Esophagus muscularis mucosa (tissue), 4 donors: ENCODE data around the gene JAKMIP1. TPM values are rescaled to one million over a fixed set of nuclear protein-coding genes. Genes with fewer than 3 reads are reported as not detected.

Experiments
- DNase-seq: peaks from one replicate; pipeline ENCODE4 v3.0.0-alpha.2; 2017; ENCODE audit errors: extremely low spot score
- H3K27ac ChIP-seq, 4 donors: fragments of 200-600 bp; sonication (generic); replicated peaks in 1 of 4; 1 replicate in 3 of 4; 2 replicates in 1 of 4; pipeline ENCODE4 v1.5.1; 2016 to 2019; ENCODE audit warnings: mild to moderate bottlenecking in 1 of 4
- H3K27me3 ChIP-seq, 4 donors: fragments of 200-600 bp; sonication (generic); one replicate each; pipeline versions ENCODE4 v1.5.1 to v1.6.0; 2016 to 2019
- H3K36me3 ChIP-seq, 4 donors: fragments of 200-600 bp; sonication (generic); one replicate each; pipeline ENCODE4 v1.5.1; 2016 to 2019
- H3K4me1 ChIP-seq, 4 donors: fragments of 200-600 bp; sonication (generic); one replicate each; pipeline ENCODE4 v1.5.1; 2016 to 2019
- H3K4me3 ChIP-seq, 4 donors: fragments of 200-600 bp; sonication (generic); 1 replicate in 2 of 4; 2 replicates in 2 of 4; pipeline ENCODE4 v1.5.1; 2016 to 2019; ENCODE audit warnings: mild to moderate bottlenecking in 4 of 4, moderate library complexity in 1 of 4
- H3K9me3 ChIP-seq, 4 donors: fragments of 200-600 bp; sonication (generic); 1 replicate in 3 of 4; 2 replicates in 1 of 4; pipeline ENCODE4 v1.5.1; 2016 to 2019
- EP300 ChIP-seq: sonication (generic); formaldehyde crosslinking; IDR thresholded peaks from one replicate; pipeline ENCODE4 v1.6.1; 2017; ENCODE audit warnings: antibody characterized with exemption
- POLR2A ChIP-seq: fragments of 450-650 bp; IDR thresholded peaks from one replicate; pipeline ENCODE4 v1.6.1; 2017; ENCODE audit warnings: antibody characterized with exemption, moderate library complexity, mild to moderate bottlenecking, low read depth
- POLR2AphosphoS5 ChIP-seq, 2 donors: sonication (generic); formaldehyde crosslinking; IDR thresholded peaks; one replicate each; pipeline ENCODE4 v1.6.1; 2017; ENCODE audit warnings: antibody characterized with exemption in 2 of 2
- WGBS: methylation state at CpG from one replicate; pipeline ENCODE4 v1.1.5; 2018; 5-methylcytosine and 5-hydroxymethylcytosine counted together
- intact Hi-C: fragments of 100-400 bp; cut with DNase I; formaldehyde crosslinking; loops from one replicate; pipeline ENCODE4 v1.15.1; 2023
- total RNA-seq, 4 donors: library from RNA; depleted of rRNA; stranded (reverse); fragments of >200 nt; gene quantifications; one replicate each; pipeline versions ENCODE4 v1.1.0 to v1.2.1, GENCODE V29; 2016
- TF ChIP-seq, protein P1 (sequence below), 3 experiments: fragments of 200-600 bp in 2 of 3; fragments of 450-650 bp in 1 of 3; sonication (generic) in 2 of 3; IDR thresholded peaks; one replicate each; pipeline ENCODE4 v1.5.1; 2017 to 2019; ENCODE audit warnings: antibody characterized with exemption in 3 of 3, mild to moderate bottlenecking in 2 of 3, moderate library complexity in 1 of 3

JAKMIP1 gene
- total RNA-seq, 4 donors from 2014 or later: 0.57 to 2.8 (median 0.91) TPM

DNA sequence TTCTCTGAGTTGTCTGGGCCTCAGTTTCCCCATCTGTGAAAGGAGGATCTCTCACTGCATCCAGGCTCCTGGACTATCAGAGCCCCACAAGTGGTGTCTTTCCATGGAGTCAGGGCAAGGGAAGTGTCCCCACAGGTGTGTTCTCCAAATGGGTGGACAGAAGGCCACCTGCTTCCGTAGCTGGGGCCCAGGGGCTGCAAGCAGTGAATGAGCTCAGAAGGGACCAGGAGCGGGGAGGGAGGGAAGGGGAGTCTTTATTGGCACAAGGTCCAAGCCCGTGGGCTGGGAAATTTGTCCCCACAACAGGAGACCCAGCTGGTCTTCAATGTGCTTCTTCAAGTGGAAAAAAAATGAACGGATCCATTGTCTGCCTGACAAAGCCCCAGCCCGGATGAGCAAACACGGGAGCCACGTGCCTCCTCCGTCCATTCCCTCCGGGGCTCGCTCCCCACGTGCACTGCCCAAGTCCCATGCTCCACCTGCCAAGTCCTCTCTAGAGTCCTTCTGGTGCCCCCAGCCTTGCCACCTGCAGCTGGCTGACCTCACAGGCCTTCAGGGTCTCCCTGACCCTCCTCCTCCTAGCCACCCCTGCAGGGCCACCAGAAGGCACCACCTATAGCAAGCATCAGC is 72.0 kb downstream of the JAKMIP1 start:
- intact Hi-C loops: no loop called here
- no peak for TF ChIP-seq POLR2AphosphoS5 (IDR thresholded peaks at IDR 0.05)
- no peak for TF ChIP-seq POLR2A
- no peak for TF ChIP-seq EP300
- TF ChIP-seq, protein P1, sequence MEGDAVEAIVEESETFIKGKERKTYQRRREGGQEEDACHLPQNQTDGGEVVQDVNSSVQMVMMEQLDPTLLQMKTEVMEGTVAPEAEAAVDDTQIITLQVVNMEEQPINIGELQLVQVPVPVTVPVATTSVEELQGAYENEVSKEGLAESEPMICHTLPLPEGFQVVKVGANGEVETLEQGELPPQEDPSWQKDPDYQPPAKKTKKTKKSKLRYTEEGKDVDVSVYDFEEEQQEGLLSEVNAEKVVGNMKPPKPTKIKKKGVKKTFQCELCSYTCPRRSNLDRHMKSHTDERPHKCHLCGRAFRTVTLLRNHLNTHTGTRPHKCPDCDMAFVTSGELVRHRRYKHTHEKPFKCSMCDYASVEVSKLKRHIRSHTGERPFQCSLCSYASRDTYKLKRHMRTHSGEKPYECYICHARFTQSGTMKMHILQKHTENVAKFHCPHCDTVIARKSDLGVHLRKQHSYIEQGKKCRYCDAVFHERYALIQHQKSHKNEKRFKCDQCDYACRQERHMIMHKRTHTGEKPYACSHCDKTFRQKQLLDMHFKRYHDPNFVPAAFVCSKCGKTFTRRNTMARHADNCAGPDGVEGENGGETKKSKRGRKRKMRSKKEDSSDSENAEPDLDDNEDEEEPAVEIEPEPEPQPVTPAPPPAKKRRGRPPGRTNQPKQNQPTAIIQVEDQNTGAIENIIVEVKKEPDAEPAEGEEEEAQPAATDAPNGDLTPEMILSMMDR (IDR thresholded peaks at IDR 0.05): no peak
- Histone ChIP-seq H3K27me3 (peaks cover 0 to 40% (median 0%) of the 10 kb centered on the region in 4 donors), H3K36me3 (no peaks in the 10 kb centered on the region), H3K27ac (no peak overlapping the region), H3K4me1 (no peaks in the 10 kb centered on the region), H3K9me3 (peaks cover 0 to under 1% (median 0%) of the 10 kb centered on the region in 4 donors), H3K4me3 (no peak overlapping the region)
- 82% methylated on average over 11 of the region's 11 CpGs for WGBS
- no peak for DNase-seq

DNA sequence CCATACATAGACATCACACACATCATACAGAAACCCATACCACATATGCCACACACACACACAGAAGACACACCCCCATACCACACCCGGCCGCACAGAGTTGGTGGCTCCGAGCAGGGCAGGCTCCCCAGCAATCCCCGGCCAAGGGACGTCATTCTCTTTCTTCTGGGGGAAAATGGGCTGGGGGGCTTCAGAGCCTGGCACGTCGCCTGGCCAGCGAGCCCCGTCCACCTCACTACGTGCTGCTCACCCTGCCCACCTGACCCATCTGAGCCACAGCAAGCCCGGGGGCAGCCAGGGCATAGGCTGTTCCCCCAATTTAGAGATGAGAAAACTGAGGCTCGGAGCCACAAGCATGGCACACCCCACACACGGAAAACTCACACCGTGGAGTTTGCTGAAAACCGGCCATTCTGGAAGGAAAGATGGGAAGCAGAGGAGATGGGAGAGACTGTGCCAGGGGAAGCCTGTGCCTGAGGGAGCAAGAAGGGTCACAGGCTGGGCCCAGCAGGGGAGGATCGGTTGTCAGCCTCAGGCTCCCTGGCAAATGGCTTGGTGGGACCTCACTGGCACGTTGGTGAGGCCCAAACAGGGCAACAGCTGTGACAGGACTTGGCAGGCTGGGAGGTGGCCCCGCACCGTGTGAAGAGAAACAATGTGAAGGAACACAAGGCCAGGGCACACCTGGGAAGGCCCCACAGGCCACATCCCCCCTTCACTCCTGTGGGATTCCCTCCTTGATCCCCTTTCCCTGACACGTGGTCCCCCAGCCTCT is 73.2 kb downstream of the JAKMIP1 start:
- 79% methylated on average over 20 of the region's 20 CpGs for WGBS
- intact Hi-C loops: no loop called here
- no peaks in the 10 kb centered on the region for H3K9me3 ChIP-seq
- no peak overlapping the region for H3K4me3 ChIP-seq
- H3K27me3 ChIP-seq: peaks cover 0 to 40% (median 0%) of the 10 kb centered on the region in 4 donors
- H3K36me3 ChIP-seq: no peaks in the 10 kb centered on the region
- no peak for DNase-seq
- H3K4me1 ChIP-seq: no peaks in the 10 kb centered on the region
- no peak for TF ChIP-seq EP300
- TF ChIP-seq POLR2A: no peak
- TF ChIP-seq, protein P1 (IDR thresholded peaks at IDR 0.05): no peak
- no peak overlapping the region for H3K27ac ChIP-seq

DNA sequence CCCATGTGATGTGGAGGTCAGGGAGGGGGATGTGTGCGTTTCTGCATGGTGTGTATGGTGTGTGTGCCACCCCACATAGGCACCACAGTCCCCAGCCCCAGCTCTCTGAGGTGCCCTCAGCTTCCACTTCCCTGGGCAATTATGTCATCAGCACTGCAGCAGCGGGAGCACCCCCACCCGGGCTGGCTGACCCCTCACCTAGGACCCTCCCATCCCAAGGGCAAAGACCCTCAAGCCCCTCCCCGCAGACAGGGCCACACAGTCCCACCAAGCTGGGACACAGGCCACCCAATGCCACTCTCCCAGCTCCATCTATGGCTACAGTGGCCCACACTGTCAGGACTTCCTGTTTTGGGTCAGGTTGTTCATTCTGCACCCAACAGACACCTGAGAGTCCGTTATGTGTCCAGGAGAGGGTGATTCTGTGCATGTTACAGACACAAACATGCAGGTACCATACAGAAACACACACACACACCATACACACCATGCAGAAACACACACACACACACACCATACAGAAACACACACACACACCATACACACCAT is 75.2 kb downstream of the JAKMIP1 start:
- TF ChIP-seq, protein P1 (IDR thresholded peaks at IDR 0.05): no peak
- TF ChIP-seq POLR2A (no peak), EP300 (no peak), POLR2AphosphoS5 (IDR thresholded peaks at IDR 0.05) (no peak)
- Histone ChIP-seq H3K9me3 (no peaks in the 10 kb centered on the region), H3K4me1 (no peaks in the 10 kb centered on the region), H3K27me3 (peaks cover 0 to 37% (median 0%) of the 10 kb centered on the region in 4 donors), H3K36me3 (no peaks in the 10 kb centered on the region), H3K27ac (no peak overlapping the region), H3K4me3 (no peak overlapping the region)
- WGBS: 67% methylated on average over 4 of the region's 5 CpGs
- intact Hi-C loops: no loop called here
- DNase-seq: no peak

DNA sequence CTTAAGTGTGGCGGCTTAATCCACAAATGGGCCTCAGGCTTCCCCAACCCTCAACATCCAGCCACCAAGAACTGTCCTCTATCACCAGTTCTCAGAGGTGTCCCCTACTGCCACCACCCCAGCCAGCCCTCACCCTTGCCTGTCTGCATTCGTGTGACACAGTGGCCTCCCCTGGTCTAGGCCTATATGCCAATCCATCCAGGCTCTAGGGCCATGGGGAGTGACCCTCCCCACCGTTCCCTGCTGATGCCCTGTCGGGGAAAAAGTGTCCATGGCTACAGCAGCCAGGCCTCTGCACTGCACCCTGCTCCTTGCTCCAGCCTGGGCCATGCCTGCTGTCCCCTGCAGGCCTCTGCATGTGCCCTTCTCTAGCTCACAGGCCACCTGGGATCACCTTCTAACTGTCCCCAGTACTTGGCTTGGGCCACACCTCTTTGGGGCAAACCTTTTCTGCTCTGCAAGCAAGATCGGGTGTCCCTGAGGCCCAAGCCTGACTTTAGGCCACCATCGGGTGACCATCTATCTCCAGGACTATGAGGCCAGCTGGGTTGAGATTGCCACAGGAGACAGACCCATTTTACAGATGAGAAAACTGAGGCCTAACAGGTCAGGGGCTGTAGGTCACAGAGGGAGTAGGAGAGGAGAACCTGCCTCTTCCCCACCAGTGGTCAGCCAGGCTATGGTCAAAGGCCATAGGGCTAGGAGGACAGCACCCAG is 75.8 kb downstream of the JAKMIP1 start:
- Histone ChIP-seq H3K9me3 (no peaks in the 10 kb centered on the region), H3K27ac (no peak overlapping the region), H3K27me3 (peaks cover 0 to 31% (median 0%) of the 10 kb centered on the region in 4 donors), H3K4me1 (no peaks in the 10 kb centered on the region), H3K36me3 (no peaks in the 10 kb centered on the region), H3K4me3 (no peak overlapping the region)
- WGBS: 96% methylated on average over 6 of the region's 6 CpGs
- intact Hi-C loops: no loop called here
- DNase-seq: no peak
- TF ChIP-seq POLR2AphosphoS5 (IDR thresholded peaks at IDR 0.05) (no peak), EP300 (no peak), POLR2A (no peak)
- TF ChIP-seq, protein P1 (IDR thresholded peaks at IDR 0.05): no peak
